Measurements from ENCODE around the gene LAMC3.
"Not testable (repeated sequence)": the region's sequence is repeated elsewhere in the genome, so short reads cannot be mapped to it uniquely, and the experiment has no call there.

The LAMC3 gene

GRCh38 chr9:131104016-131104740, 95.2 kb downstream of the LAMC3 start:
- H3K4me3 ChIP-seq (ENCODE audit: low read length) = no peak overlapping the region
- H3K36me3 ChIP-seq (ENCODE audit: control insufficient read depth, insufficient read depth, low read length) = no peaks in the 10 kb centered on the region
- no peaks in the 10 kb centered on the region for H3K4me1 ChIP-seq (ENCODE audit: control insufficient read depth, insufficient read depth, low read length)
- H3K27ac ChIP-seq (ENCODE audit: low read depth, low read length) = no peak overlapping the region
- no peak overlapping the region for H3K9ac ChIP-seq (ENCODE audit: low read length)
- H3K27me3 ChIP-seq (ENCODE audit: control insufficient read depth, insufficient read depth, low read length) = no peaks in the 10 kb centered on the region

DNA sequence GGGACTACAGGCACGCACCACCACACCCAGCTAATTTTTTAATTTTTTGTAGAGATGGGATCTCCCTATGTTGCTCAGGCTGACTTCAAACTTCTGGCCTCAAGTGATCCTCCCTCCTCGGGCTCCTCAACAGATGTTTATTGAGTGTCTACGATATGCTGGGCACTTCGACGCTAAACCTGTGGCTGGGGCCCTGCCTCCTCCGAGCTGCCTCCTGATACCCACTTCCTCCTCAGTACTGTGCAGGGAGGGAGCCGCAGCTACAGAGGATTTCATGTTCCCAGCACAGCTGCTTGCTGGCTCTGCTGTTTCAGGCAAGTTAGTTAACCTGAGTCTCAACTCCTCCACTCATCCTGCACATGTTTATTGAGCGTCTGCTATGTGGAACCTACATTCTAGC, 97.0 kb downstream of the LAMC3 start:
- Histone ChIP-seq H3K27me3 (ENCODE audit: control insufficient read depth, insufficient read depth, low read length) (no peaks in the 10 kb centered on the region), H3K4me3 (ENCODE audit: low read length) (no peak overlapping the region), H3K4me1 (ENCODE audit: control insufficient read depth, insufficient read depth, low read length) (no peaks in the 10 kb centered on the region), H3K9ac (ENCODE audit: low read length) (no peak overlapping the region), H3K27ac (ENCODE audit: low read depth, low read length) (no peak overlapping the region), H3K36me3 (ENCODE audit: control insufficient read depth, insufficient read depth, low read length) (no peaks in the 10 kb centered on the region)

DNA sequence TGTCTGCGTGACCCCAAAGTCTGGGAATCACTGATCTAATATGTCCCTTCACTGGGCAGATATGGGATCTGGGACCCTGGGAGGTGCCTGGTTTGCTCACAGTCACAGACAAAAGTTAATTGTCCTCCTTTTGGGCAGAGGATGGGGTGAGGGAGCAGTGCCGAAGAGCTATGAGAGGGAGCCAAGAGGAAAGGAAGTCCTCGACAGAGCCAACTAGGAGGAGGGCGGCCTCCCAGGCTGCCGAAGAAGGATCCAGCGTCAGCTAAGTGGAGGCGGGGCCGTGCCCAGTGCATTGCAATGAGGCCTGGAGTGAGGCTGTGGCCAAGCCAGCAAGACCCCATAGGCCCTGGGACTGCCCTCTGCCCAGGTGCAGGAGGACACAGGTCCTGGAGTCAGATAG, 98.8 kb downstream of the LAMC3 start:
- no peaks in the 10 kb centered on the region for H3K27me3 ChIP-seq (ENCODE audit: control insufficient read depth, insufficient read depth, low read length)
- H3K27ac ChIP-seq (ENCODE audit: low read depth, low read length) = no peak overlapping the region
- H3K4me3 ChIP-seq (ENCODE audit: low read length) = no peak overlapping the region
- H3K9ac ChIP-seq (ENCODE audit: low read length) = no peak overlapping the region
- no peaks in the 10 kb centered on the region for H3K36me3 ChIP-seq (ENCODE audit: control insufficient read depth, insufficient read depth, low read length)
- no peaks in the 10 kb centered on the region for H3K4me1 ChIP-seq (ENCODE audit: control insufficient read depth, insufficient read depth, low read length)

DNA sequence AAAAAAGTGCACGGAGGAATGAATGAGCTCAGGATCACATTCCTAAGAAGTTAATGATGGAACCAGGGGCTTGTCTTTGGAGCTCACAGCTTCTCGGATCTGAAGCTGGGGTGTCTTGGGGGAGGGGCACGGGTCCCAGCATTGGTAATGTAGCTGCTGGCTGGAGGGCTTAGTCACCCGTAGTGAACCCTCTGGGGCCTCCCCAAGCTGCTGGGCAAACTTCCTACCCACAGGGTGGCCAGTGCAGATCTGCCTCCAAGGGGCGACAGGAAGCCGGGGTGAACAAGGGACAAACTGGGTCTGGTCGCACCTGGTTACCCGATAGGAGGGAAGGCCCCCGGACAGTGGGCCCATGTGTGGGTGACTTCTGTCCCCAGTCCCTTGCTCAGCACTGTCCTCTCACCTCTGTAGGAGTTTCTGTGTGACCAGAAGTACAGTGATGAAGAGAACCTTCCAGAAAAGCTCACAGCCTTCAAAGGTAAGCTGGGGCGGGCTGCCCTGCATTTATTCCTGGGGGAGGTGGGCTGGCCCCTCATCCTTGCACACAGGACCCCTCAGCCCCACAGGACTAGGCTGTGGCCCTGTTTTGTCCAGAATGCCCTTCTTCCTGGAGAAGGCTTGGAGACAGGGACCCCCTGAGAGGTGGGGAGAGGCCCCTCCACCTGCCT, 102.3 kb downstream of the LAMC3 start:
- H3K36me3 ChIP-seq (ENCODE audit: control insufficient read depth, insufficient read depth, low read length) = no peaks in the 10 kb centered on the region
- no peak overlapping the region for H3K27ac ChIP-seq (ENCODE audit: low read depth, low read length)
- no peaks in the 10 kb centered on the region for H3K27me3 ChIP-seq (ENCODE audit: control insufficient read depth, insufficient read depth, low read length)
- H3K9ac ChIP-seq (ENCODE audit: low read length) = no peak overlapping the region
- no peak overlapping the region for H3K4me3 ChIP-seq (ENCODE audit: low read length)
- no peaks in the 10 kb centered on the region for H3K4me1 ChIP-seq (ENCODE audit: control insufficient read depth, insufficient read depth, low read length)

GRCh38 chr9:131111854-131112311, 102.9 kb downstream of the LAMC3 start:
- no peak overlapping the region for H3K27ac ChIP-seq (ENCODE audit: low read depth, low read length)
- H3K4me3 ChIP-seq (ENCODE audit: low read length) = no peak overlapping the region
- no peak overlapping the region for H3K9ac ChIP-seq (ENCODE audit: low read length)
- H3K4me1 ChIP-seq (ENCODE audit: control insufficient read depth, insufficient read depth, low read length) = no peaks in the 10 kb centered on the region
- H3K27me3 ChIP-seq (ENCODE audit: control insufficient read depth, insufficient read depth, low read length) = no peaks in the 10 kb centered on the region
- no peaks in the 10 kb centered on the region for H3K36me3 ChIP-seq (ENCODE audit: control insufficient read depth, insufficient read depth, low read length)

GRCh38 chr9:131112374-131113154, 103.6 kb downstream of the LAMC3 start:
- Histone ChIP-seq H3K9ac (ENCODE audit: low read length) (no peak overlapping the region), H3K4me1 (ENCODE audit: control insufficient read depth, insufficient read depth, low read length) (no peaks in the 10 kb centered on the region), H3K27me3 (ENCODE audit: control insufficient read depth, insufficient read depth, low read length) (no peaks in the 10 kb centered on the region), H3K27ac (ENCODE audit: low read depth, low read length) (no peak overlapping the region), H3K4me3 (ENCODE audit: low read length) (no peak overlapping the region), H3K36me3 (ENCODE audit: control insufficient read depth, insufficient read depth, low read length) (no peaks in the 10 kb centered on the region)

DNA sequence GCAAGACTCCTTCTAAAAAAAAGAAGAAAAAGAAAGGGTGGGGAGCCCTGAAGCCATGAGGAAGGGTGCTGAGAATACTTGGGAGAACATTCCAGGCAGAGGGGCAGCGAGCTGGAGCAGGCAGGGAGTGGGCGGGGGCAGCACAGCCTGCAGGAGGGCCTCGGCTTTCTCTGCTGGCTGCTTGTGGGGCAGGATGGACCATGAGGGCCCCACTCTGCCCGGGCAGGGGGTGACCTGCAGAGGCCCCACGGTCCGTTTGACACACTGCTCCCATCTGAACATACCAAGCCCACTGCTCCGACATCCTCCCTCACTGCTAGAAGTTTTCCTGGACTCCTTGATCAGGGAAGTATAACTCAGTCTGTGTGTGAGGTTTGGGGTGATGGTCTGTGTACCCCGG, 104.7 kb downstream of the LAMC3 start:
- Histone ChIP-seq H3K4me1 (ENCODE audit: control insufficient read depth, insufficient read depth, low read length) (no peaks in the 10 kb centered on the region), H3K4me3 (ENCODE audit: low read length) (no peak overlapping the region), H3K36me3 (ENCODE audit: control insufficient read depth, insufficient read depth, low read length) (no peaks in the 10 kb centered on the region), H3K27me3 (ENCODE audit: control insufficient read depth, insufficient read depth, low read length) (no peaks in the 10 kb centered on the region), H3K27ac (ENCODE audit: low read depth, low read length) (no peak overlapping the region), H3K9ac (ENCODE audit: low read length) (no peak overlapping the region)

DNA sequence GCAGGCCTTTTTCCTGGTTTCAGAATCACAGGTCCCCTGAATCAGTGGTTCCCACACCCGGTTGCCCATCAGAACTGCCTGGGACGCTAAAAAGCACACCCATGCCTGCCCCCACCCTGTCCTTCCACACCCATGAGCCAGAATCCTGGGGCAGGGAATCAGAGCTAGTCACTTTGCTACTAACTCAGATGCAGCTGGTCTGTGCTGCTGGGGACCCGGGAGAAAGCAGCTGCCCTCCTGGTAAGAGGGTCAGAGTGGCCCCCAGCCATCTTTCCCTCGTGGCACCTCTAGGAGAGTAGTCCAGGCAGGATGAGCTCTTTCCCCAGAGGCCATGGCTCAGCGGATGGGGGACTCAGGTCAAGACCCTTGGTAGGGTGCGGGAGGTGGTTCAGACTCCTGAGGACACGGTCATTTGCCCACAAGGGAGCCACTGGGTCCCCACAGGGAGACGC, 105.1 kb downstream of the LAMC3 start:
- Histone ChIP-seq H3K27me3 (ENCODE audit: control insufficient read depth, insufficient read depth, low read length) (no peaks in the 10 kb centered on the region), H3K9ac (ENCODE audit: low read length) (no peak overlapping the region), H3K27ac (ENCODE audit: low read depth, low read length) (no peak overlapping the region)

DNA sequence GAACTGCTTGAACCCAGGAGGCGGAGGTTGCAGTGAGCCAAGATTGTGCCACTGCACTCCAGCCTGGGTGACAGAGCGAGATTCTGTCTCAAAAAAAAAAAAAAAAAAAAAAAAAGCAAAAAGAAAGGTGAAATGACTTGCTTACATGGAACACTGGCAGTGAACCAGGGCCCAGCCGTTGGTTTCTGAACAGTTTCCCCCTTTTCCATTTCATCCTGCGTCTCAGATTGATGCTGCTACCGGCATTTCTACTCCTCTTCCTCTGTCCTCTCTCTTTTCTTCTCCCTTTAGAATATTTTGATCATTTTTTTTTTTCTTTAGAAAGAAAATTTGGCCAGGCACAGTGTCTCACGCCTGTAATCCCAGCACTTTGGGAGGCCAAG, 106.4 kb downstream of the LAMC3 start:
- not testable (repeated sequence) for H3K4me1 ChIP-seq (ENCODE audit: control insufficient read depth, insufficient read depth, low read length); H3K27ac ChIP-seq (ENCODE audit: low read depth, low read length); H3K27me3 ChIP-seq (ENCODE audit: control insufficient read depth, insufficient read depth, low read length); H3K4me3 ChIP-seq (ENCODE audit: low read length); H3K9ac ChIP-seq (ENCODE audit: low read length); H3K36me3 ChIP-seq (ENCODE audit: control insufficient read depth, insufficient read depth, low read length)

More for the DNA sequence above, 105.1 kb downstream of the LAMC3 start:
- Histone ChIP-seq H3K4me1 (ENCODE audit: control insufficient read depth, insufficient read depth, low read length) (no peaks in the 10 kb centered on the region), H3K36me3 (ENCODE audit: control insufficient read depth, insufficient read depth, low read length) (no peaks in the 10 kb centered on the region), H3K4me3 (ENCODE audit: low read length) (no peak overlapping the region)

GRCh38 chr9:131116281-131117120, 107.5 kb downstream of the LAMC3 start:
- Histone ChIP-seq H3K9ac (ENCODE audit: low read length) (no peak overlapping the region), H3K27ac (ENCODE audit: low read depth, low read length) (no peak overlapping the region)

GRCh38 chr9:131117121-131117761, 108.3 kb downstream of the LAMC3 start:
- no peak overlapping the region for H3K27ac ChIP-seq (ENCODE audit: low read depth, low read length)
- no peaks in the 10 kb centered on the region for H3K36me3 ChIP-seq (ENCODE audit: control insufficient read depth, insufficient read depth, low read length)
- no peaks in the 10 kb centered on the region for H3K27me3 ChIP-seq (ENCODE audit: control insufficient read depth, insufficient read depth, low read length)
- H3K4me3 ChIP-seq (ENCODE audit: low read length) = no peak overlapping the region
- H3K9ac ChIP-seq (ENCODE audit: low read length) = no peak overlapping the region
- no peaks in the 10 kb centered on the region for H3K4me1 ChIP-seq (ENCODE audit: control insufficient read depth, insufficient read depth, low read length)

More at GRCh38 chr9:131116281-131117120, 107.5 kb downstream of the LAMC3 start:
- Histone ChIP-seq H3K27me3 (ENCODE audit: control insufficient read depth, insufficient read depth, low read length) (no peaks in the 10 kb centered on the region), H3K36me3 (ENCODE audit: control insufficient read depth, insufficient read depth, low read length) (no peaks in the 10 kb centered on the region), H3K4me3 (ENCODE audit: low read length) (no peak overlapping the region), H3K4me1 (ENCODE audit: control insufficient read depth, insufficient read depth, low read length) (no peaks in the 10 kb centered on the region)
